ENCODE measurements around the gene HPCA.

The HPCA gene

GRCh38 chr1:32878637-32879041, 7.7 kb upstream of the HPCA start:
- Mint-ChIP-seq H3K9me3 (no peaks in the 10 kb centered on the region), H3K36me3 (ENCODE audit: low read depth) (no peaks in the 10 kb centered on the region), H3K4me1 (ENCODE audit: low read depth) (no peaks in the 10 kb centered on the region), H3K27ac (no peak overlapping the region), H3K4me3 (no peak overlapping the region), H3K27me3 (peaks cover 55% of the 10 kb centered on the region)
- DNase-seq, result peak; percentile 14

DNA sequence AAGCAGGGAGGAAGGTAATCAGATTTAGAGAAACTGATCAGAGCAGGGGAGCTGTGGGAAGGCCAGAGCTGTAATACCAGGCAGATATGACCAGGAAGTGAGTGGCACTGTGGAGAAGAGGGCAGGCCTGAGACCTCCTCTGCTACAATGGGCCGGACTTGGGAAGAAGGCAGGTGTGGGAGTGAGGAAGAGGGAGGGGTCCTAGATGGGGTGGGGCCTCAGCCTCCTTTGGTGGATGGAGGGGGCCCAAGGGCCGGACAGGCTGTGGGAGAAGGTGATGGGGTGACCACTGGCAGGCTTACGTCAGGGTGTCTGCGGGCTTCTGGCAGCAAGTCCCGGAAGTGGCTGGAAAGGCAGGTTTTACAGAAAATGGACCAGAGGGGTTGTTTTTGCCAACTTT, 5.0 kb upstream of the HPCA start:
- peaks cover 54% of the 10 kb centered on the region for H3K27me3 Mint-ChIP-seq
- H3K9me3 Mint-ChIP-seq, result no peaks in the 10 kb centered on the region
- no peaks in the 10 kb centered on the region for H3K36me3 Mint-ChIP-seq (ENCODE audit: low read depth)
- peaks cover 3% of the 10 kb centered on the region for H3K4me1 Mint-ChIP-seq (ENCODE audit: low read depth)
- no peak for DNase-seq
- no peak overlapping the region for H3K27ac Mint-ChIP-seq
- no peak overlapping the region for H3K4me3 Mint-ChIP-seq

DNA sequence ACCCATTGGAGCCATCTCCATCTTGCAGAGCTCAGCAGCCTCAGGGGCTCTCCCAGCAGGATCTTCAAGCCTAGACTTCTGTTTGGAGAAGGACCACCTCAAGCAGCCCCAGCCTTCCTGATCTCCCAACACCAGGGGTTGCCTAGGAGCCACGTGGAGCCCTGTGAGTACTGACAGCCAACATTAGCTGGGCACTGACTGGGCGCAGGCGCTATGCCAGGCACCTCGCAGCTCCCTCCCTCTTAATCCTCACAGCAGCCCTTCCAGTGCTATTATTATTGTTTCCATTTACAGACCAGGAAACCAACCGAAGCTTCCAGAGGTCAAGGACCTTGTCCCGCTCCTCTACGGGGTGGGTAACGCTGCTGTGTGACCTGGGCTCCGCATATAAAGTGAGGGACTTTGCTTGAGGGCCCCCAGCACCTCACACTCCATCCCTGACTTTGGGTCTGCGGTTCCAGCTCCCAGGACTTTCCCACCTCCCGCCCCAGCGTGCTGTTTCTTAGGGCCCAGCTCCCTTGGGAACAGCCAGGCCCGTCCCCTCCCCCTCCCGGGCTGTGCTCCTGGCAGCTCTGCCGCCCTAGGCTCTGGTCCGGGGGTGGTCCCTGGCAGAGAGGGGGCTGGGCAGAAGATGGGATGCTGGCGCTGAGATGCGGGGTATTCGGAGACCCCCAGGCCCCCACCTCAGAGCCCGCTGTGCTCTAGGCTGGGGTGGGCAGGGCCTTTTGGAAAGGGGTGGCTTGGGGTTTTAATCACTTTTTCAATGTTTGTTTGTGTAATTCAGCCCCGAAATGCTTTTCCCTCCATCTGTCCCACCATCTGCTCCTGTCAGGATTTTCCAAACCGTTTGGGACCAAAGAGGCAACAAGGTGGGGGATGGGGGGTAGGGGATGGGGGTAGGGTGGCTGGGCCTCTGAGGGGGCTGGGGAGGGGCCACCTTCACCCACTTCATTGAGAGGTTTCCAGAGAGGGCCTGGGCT, 4.1 kb upstream of the HPCA start:
- Mint-ChIP-seq H3K36me3 (ENCODE audit: low read depth) (no peaks in the 10 kb centered on the region), H3K27ac (no peak overlapping the region)

GRCh38 chr1:32883338-32884031, 2.8 kb upstream of the HPCA start:
- DNase-seq, result no peak
- Mint-ChIP-seq H3K4me1 (ENCODE audit: low read depth) (peaks cover 3% of the 10 kb centered on the region), H3K27ac (no peak overlapping the region), H3K27me3 (peaks cover 58% of the 10 kb centered on the region), H3K36me3 (ENCODE audit: low read depth) (no peaks in the 10 kb centered on the region), H3K4me3 (no peak overlapping the region), H3K9me3 (no peaks in the 10 kb centered on the region)

More for the DNA sequence above, 4.1 kb upstream of the HPCA start:
- H3K4me3 Mint-ChIP-seq, result no peak overlapping the region
- H3K27me3 Mint-ChIP-seq, result peaks cover 55% of the 10 kb centered on the region
- no peak for DNase-seq
- peaks cover 3% of the 10 kb centered on the region for H3K4me1 Mint-ChIP-seq (ENCODE audit: low read depth)
- no peaks in the 10 kb centered on the region for H3K9me3 Mint-ChIP-seq

DNA sequence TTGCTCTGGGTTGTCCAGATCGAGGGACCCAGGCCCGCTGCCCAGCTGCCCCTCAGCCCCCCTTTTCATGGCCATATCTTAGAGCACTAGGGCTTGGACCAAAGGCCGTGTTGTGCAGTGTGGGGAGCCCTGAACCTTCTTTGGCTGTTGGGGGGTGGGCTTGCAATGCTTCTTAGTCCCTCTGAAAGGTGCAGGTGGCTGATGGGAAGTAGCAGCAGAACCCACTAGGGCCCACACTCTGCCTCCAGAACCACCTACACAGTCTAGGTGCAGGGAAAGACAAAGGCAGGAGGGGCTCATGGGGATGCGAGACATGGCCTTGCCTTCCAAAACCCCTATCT, 2.3 kb upstream of the HPCA start:
- Mint-ChIP-seq H3K36me3 (ENCODE audit: low read depth) (no peaks in the 10 kb centered on the region), H3K27ac (no peak overlapping the region), H3K4me1 (ENCODE audit: low read depth) (peaks cover 3% of the 10 kb centered on the region), H3K9me3 (no peaks in the 10 kb centered on the region), H3K4me3 (no peak overlapping the region), H3K27me3 (peaks cover 63% of the 10 kb centered on the region)
- DNase-seq, result no peak

DNA sequence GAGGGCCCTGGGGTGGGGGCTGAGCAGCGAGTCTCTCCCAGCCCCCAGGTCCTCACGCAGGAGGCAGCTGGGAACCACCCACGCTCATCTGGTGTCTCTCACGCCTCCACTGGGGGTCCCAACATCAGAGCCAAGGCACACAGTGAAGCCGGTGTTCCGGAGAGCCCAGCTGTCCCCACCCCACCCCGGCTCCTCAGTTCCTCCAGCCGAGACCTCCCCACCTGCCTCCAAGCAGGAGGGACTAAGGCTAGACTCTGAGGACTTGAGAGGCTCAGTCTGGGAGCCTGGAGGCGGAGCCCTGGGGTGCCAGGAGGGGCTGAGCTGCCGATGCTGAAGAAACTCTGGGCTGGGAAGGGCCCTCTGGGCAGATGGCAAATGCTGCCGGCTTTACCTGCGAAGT, 1.6 kb upstream of the HPCA start:
- peaks cover 70% of the 10 kb centered on the region for H3K27me3 Mint-ChIP-seq

DNA sequence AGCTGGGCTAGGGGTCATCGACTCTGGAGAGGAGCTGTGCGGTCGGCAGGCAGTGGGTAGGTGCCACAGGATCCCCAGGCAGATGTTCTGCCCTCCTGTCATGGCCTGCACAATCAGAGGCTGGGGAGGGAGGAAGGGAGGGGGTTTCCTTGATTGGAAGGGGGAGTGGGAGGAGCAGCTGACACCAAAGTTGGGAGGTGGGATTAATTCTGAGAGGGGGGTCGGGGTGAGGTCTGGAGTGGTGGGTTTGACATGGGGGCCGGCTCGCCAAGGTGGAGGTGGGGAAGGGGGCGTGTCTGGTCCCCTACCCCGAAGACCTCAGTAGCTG, 651 bp upstream of the HPCA start:
- H3K4me1 Mint-ChIP-seq (ENCODE audit: low read depth), result peaks cover 3% of the 10 kb centered on the region
- H3K27ac Mint-ChIP-seq, result no peak overlapping the region
- no peak overlapping the region for H3K4me3 Mint-ChIP-seq
- DNase-seq, result no peak
- peaks cover 79% of the 10 kb centered on the region for H3K27me3 Mint-ChIP-seq
- H3K36me3 Mint-ChIP-seq (ENCODE audit: low read depth), result no peaks in the 10 kb centered on the region
- H3K9me3 Mint-ChIP-seq, result no peaks in the 10 kb centered on the region

More for the DNA sequence above, 1.6 kb upstream of the HPCA start:
- Mint-ChIP-seq H3K36me3 (ENCODE audit: low read depth) (no peaks in the 10 kb centered on the region), H3K27ac (no peak overlapping the region), H3K9me3 (no peaks in the 10 kb centered on the region), H3K4me1 (ENCODE audit: low read depth) (peaks cover 3% of the 10 kb centered on the region), H3K4me3 (no peak overlapping the region)
- no peak for DNase-seq

DNA sequence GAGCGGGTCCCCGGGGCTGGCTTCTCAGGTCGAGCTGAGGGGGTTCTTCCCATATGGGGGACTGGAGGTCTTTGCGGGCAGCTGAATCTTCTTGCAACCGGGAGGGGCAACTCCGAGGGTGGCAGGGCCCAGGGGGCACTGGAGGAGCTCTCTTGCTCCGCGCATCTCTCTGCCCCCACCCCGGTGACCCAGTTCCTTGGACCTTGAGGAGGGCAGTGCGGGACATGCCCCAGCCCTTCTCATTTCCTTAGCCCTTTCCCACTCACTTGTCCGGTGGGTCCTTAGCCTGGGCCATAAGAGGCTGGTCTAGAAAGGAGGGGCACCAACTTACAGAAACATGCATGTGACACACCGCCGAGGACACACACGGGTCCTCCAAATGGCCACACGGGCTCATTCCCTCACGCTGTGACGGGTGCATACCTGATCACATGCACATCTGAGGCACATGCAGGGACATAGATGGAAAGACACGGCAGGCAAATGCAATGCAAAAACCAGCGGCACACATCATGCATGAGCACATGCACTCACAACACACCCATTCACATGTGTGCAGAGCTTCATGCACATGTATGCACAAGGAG, 630 bp downstream of the HPCA start:
- Mint-ChIP-seq H3K4me3 (no peak overlapping the region), H3K27ac (no peak overlapping the region), H3K27me3 (peaks cover 81% of the 10 kb centered on the region), H3K36me3 (ENCODE audit: low read depth) (no peaks in the 10 kb centered on the region), H3K9me3 (no peaks in the 10 kb centered on the region), H3K4me1 (ENCODE audit: low read depth) (peaks cover 3% of the 10 kb centered on the region)
- no peak for DNase-seq

DNA sequence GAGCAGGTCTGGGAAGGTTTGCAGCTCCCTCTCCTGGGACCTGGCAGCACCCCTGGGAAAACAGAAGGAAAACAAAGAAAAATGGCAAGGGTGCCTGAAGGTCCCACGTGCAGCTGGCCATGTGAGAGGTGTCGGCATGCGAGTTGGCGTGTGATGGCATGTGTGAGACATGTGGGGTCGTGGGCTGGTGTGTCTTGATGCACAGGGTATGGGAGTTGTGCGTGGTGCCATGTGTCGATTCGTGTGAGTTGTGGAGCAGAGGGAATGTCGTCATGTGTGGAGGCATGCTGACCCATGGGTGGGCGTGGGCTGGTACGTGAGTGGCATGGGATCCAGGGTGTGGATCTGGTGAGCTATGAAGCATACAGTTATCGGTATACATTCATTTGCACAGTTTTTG, 1.3 kb downstream of the HPCA start:
- peaks cover 87% of the 10 kb centered on the region for H3K27me3 Mint-ChIP-seq
- H3K9me3 Mint-ChIP-seq, result no peaks in the 10 kb centered on the region
- no peak overlapping the region for H3K4me3 Mint-ChIP-seq
- no peak for DNase-seq
- H3K4me1 Mint-ChIP-seq (ENCODE audit: low read depth), result peaks cover 8% of the 10 kb centered on the region
- H3K27ac Mint-ChIP-seq, result no peak overlapping the region
- H3K36me3 Mint-ChIP-seq (ENCODE audit: low read depth), result no peaks in the 10 kb centered on the region

- DNase-seq, result no peak
- no peaks in the 10 kb centered on the region for H3K9me3 Mint-ChIP-seq
- H3K27ac Mint-ChIP-seq, result no peak overlapping the region
- H3K4me3 Mint-ChIP-seq, result no peak overlapping the region
- no peaks in the 10 kb centered on the region for H3K36me3 Mint-ChIP-seq (ENCODE audit: low read depth)
- H3K27me3 Mint-ChIP-seq, result peaks cover 89% of the 10 kb centered on the region
- H3K4me1 Mint-ChIP-seq (ENCODE audit: low read depth), result peaks cover 9% of the 10 kb centered on the region
Observed at GRCh38 chr1:32888134-32888533, 1.8 kb downstream of the HPCA start.

GRCh38 chr1:32888677-32889420, 2.6 kb downstream of the HPCA start:
- Mint-ChIP-seq H3K27me3 (peaks cover 86% of the 10 kb centered on the region), H3K4me1 (ENCODE audit: low read depth) (peaks cover 9% of the 10 kb centered on the region), H3K9me3 (no peaks in the 10 kb centered on the region), H3K36me3 (ENCODE audit: low read depth) (no peaks in the 10 kb centered on the region), H3K4me3 (no peak overlapping the region), H3K27ac (no peak overlapping the region)
- no peak for DNase-seq

DNA sequence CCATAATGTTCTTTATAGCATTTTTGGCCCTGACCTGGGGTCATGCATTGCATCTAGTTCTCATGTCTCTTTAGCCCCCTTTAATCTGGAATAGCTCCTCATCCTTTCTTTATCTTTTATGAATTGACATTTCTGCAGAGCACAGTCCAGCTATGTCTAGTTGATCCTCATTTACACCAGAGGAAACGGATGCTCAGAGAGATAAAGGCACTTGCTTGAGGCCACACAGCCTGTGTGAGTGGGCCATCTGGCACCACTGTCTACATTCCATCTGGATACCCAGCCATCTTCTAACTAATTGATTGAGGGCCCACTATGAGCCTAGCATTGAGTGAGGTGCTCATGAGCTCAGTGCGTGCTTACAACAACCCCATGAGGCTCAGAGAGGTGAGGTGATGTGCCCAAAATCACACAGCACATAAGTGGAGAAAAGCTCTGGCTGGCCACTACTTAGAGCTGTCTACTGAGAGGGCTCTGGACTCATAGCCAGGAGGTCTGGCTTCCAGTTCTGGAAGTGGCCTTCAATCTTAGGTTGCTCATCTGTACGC, 3.5 kb downstream of the HPCA start:
- Mint-ChIP-seq H3K4me1 (ENCODE audit: low read depth) (peaks cover 9% of the 10 kb centered on the region), H3K27me3 (peaks cover 85% of the 10 kb centered on the region), H3K4me3 (no peak overlapping the region), H3K9me3 (no peaks in the 10 kb centered on the region), H3K36me3 (ENCODE audit: low read depth) (no peaks in the 10 kb centered on the region), H3K27ac (no peak overlapping the region)
- DNase-seq, result no peak

GRCh38 chr1:32890516-32891240, 4.4 kb downstream of the HPCA start:
- Mint-ChIP-seq H3K27me3 (peaks cover 82% of the 10 kb centered on the region), H3K27ac (no peak overlapping the region), H3K9me3 (no peaks in the 10 kb centered on the region), H3K36me3 (ENCODE audit: low read depth) (no peaks in the 10 kb centered on the region), H3K4me1 (ENCODE audit: low read depth) (peaks cover 7% of the 10 kb centered on the region), H3K4me3 (no peak overlapping the region)
- no peak for DNase-seq

DNA sequence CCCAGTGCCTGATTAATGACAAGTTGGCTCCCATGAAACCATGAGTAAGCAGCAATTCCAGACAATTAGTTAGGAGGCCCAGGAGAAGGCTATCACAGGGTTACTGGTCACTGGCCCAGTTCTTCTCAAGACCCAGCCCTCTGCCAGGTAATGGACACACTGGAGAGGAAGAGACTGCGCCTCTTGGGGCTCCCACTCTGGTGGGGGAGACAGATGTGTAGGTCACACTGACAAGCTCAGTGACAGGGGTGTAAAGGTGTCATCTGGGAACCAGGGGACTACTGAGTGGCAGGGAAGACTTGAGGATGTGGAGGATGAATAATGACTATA, 4.9 kb downstream of the HPCA start:
- H3K4me1 Mint-ChIP-seq (ENCODE audit: low read depth), result peaks cover 6% of the 10 kb centered on the region
- no peak overlapping the region for H3K4me3 Mint-ChIP-seq

More for the DNA sequence above, 4.9 kb downstream of the HPCA start:
- no peak overlapping the region for H3K27ac Mint-ChIP-seq
- H3K27me3 Mint-ChIP-seq, result peaks cover 83% of the 10 kb centered on the region
- H3K36me3 Mint-ChIP-seq (ENCODE audit: low read depth), result no peaks in the 10 kb centered on the region
- H3K9me3 Mint-ChIP-seq, result no peaks in the 10 kb centered on the region
- DNase-seq, result no peak

Measured in activated T-cell treated with anti-CD3 and anti-CD28 coated beads, Interleukin-2, amount 50 U/mL, for 24 hours (primary cell).